M059J (cell line): Measurements from ENCODE around the gene ASF1A. TPM values are rescaled to one million over a fixed set of nuclear protein-coding genes. Genes with fewer than 3 reads are reported as not detected.
"Not testable (repeated sequence)": the region's sequence is repeated elsewhere in the genome, so short reads cannot be mapped to it uniquely, and the experiment has no call there.

Source experiments
- DNase-seq: peaks from one replicate; pipeline ENCODE4 v3.0.0-alpha.2; 2012; ENCODE audit warnings: low read depth
- total RNA-seq: library from RNA; depleted of rRNA; stranded (reverse); fragments of >200 nt; shearing (Covaris generic); gene quantifications from 2 replicates; pipeline ENCODE4 v1.2.3, GENCODE V29; 2014; rRNA removed

ASF1A gene
- 16.1 and 24.2 TPM in 2 replicates for total RNA-seq

DNA sequence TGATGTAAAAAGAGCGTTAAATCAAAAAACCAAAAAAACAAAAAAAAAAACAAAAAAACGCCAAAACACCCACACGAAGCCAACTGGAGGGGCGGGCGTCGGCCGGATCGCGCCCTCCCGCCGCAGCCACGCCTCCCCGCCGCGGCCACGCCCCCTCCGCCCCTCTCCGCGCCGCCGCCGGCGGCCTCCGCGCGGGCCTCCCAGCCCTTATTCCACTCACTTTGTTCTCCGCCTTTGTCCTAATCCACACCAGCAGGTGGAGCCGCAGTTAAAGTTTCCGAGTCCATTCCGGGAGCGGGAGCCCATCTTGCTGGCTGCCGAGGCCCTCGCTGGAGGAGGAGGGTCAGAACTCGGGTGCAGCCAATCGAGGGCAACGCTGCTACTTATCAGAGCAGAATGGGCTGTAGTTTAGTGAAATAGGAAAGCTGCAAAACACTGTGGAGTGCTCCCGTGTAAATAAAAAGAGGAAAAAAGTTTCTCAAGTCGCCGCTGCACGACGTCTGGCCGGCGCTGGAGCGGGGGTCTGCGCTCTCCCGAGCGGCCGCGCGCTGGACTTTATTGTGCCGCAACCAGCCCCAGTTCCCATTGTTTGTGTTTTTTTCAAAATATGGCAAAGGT lies at the start of gene ASF1A:
Gene ASF1A (plus strand): TSS at position 346 of the 618 bp plus-strand sequence. CDS start 262 bp downstream, at position 608.
- DNase-seq: peak; percentile 96

DNA sequence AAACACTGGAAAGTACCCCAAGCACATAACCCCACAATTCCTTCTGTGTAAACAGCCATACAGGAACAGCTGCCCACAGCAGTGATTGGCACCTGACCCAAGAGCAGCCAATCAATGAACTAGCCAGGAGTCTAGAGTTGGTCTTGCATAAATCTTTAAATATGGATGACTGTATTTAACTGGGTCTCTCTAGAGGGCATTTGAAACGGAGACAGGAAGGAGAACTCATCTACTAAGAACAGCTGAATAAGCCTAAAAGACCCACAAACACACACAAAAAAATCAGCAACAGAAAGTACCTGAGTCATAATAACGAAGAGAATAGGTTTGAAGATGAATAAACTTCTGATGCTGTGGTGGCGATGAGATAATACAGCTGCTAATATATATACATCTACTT lies 49.0 kb upstream of the ASF1A start:
- no peak for DNase-seq

DNA sequence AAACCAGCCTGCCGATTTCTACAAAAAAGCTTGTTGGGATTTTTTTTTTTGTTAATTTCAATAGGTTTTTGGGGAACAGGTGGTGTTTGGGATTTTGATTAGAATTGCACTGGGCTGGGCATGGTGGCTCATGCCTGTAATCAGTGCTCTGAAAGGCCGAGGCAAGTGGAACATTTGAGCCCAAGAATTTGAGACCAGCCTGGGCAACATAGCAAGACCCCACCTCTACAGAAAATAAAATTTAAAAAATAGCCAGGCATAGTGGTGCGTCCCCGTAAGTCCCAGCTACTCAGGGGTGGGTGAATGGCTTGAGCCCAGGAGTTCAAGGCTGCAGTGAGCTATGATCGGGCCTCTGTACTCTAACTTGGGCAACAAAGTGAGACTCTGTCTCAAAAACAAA lies 40.5 kb upstream of the ASF1A start:
- no peak for DNase-seq

DNA sequence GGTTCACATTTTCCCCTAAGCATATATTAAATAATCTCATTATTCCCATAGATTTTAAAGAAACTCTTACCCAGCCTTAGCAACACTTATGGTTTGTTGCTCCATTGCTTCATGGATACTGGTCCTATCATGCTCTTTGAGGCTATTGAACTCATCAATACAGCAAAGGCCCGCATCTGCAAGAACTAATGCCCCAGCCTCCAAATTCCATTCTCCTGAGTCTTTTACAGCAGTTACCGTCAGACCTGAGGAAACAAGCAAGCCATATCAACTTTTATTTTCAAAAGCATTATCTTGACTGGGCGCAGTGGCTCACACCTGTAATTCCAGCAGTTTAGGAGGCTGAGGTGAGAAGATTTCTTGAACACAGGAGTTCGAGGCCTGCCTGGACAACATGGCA lies 37.7 kb upstream of the ASF1A start:
- no peak for DNase-seq

DNA sequence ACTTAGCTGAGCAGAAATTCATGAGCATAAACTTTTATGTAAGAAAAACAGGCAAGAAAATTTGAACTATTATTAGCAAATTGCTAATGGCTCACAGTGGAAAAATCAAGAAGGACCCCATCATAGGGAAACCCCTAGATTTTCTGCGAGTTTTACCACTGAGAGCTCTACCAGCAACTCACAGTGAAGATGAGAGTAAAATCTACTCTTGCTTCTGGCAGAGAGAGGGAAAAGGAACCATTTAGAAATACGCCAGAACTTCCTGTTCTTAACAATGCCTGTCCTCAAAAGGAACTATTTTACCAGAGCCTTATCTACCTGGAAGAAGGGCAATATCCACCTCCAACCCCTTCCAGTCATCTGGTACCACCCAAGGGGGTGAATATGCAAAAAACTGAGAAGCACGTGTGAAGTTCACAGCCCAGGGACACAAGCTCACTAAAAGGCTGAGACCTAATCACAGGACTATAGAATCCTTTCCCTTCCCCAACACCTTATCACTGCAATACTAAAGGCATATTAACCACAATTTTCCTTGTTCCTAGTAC lies 34.4 kb upstream of the ASF1A start:
- DNase-seq: no peak

DNA sequence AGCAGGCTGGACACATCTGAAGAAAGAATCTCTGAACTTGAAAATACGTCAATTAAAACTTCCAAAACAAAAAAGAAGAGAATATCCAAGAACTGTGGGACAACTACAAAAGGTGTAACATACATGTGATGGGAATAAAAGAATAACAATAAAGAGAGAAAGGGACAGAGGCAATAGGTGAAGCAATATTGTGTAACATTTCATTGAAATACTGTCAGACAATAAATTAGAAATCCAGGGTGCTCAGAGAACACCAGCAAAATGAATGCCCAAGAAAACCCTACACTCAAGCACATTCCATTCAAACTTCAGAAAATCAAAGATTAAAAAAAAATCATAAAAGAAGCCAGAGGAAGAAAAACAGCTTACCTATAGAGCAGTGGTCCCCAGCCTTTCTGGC lies 33.6 kb upstream of the ASF1A start:
- no peak for DNase-seq

DNA sequence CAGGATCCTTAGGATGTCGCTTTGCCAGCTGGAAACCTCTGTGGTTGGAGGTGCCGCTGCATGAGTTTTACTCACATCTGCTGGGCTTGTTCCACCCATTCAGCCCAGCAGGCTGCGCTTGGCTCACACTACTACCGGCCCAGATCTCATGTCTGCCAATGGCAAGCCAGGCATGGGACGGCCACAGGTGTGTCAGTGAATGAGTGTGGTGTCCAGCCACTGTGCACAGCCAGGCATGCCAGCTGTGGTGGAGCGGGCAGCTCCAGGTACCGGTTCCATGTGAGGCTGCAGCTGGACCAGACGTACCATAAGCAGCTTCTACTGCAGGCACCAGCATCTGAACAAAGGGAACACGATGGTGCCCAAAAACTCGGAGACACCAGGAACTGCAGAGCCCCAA lies 33.1 kb upstream of the ASF1A start:
- no peak for DNase-seq

DNA sequence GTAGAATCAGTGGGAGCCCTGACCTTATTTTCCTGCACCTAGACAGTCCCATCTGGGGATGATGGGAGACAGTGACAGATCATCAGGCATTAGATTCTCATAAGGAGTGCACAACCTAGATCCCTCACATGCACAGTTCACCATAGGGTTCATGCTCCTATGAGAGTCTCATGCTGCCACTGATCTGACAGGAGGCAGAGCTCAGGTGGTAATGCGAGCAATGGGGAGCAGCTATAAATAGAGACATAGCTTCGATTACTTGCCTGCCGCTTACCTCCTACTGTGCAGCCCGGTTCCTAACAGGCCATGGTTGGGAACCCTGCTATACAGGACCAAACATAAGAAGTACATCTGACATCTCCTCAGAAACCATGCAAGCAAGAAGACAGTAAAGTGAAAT lies 31.5 kb upstream of the ASF1A start:
- no peak for DNase-seq

DNA sequence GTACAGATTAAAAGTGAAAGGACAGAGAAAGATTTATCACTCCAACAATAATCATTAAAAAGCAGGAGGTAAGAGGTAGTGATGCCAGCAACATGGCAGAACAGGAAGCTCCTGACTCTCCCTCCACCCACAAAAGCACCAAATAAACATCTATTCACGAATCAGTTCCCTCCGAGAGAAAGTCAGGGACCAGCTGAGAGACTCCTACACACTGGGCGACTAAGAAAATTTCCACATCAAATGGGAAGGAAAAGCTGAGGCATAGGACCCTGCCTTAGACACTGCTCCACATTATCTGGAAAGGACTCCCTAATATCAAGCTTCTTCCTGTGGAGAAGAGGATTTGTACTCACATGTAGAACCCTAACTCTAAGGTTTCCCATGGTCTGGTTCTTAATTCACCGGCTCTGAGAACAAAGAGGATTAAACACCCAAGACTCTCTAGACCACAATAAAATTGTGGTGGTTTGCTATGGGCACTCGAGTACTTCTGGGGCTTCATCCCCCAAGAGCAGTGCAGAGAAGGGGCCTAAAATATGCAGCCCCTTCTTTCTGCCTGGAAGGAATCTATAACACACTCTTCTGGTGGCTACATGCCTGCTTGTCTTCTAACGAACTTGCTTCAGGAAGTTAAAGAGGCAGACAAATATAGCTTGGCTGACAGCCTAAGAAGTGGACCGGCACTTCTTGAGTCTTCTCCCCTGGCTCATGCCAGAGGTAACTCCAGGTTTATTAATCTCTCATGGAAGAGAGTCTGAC lies 29.4 kb upstream of the ASF1A start:
- peak; percentile 0 for DNase-seq

DNA sequence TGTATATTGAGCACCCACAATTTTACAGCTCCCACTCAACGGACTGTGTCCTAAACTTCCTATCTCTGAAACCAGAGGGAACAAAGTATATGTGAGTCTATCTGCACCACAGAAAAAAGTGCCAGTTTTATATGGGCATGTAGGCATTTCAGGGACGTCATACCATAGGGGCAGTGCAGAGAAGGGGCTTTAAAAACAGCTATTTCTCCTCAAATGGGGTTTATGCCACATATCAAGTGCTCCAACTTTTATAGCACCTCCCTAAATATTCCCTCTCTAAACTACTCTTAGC lies 28.9 kb upstream of the ASF1A start:
- DNase-seq: no peak

DNA sequence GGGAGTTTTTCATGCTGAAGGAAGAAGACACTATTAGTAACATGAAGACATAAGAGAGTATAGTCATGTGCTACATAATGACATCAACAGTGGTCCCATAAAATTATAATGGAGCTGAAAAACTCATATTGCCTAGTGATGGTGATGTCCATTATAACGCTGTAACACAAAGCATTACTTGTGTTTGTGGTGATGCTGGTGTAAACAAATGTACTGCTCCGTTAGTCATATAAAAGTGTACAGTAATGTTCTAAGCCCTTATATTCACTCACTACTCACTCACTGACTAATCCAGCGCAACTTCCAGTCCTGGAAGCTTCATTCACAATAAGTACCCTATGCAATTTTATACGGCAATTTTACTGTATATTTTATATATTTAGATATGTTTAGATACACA lies 26.8 kb upstream of the ASF1A start:
- DNase-seq: peak; percentile 19

DNA sequence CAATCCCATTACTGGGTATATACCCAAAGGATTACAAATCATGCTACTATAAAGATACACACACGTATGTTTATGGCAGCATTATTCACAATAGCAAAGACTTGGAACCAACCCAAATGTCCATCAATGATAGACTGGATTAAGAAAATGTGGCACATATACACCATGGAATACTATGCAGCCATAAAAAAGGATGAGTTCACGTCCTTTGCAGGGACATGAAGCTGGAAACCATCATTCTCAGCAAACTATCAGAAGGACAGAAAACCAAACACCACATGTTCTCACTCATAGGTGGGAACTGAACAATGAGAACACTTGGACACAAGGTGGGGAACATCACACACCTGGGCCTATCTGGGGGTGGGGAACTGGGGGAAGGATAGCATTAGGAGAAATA lies 25.1 kb upstream of the ASF1A start:
- not testable (repeated sequence) for DNase-seq

DNA sequence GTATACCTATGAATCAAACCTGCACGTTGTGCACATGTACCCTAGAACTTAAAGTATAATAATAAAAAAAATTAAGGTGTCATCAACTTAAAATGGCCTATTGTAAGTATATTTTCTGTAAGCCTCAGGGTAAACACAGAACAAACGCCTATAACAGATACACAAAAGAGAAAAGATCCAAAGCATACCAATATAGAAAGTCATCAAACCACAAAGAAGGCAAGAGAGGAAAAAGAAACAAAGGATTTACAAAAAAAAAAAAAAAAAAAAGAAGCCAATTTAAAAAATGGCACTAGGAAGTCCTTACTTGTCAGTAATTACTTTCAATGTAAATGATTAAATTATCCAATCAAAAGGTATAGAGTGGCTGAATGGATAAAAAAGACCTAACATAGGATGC lies 24.6 kb upstream of the ASF1A start:
- peak; percentile 75 for DNase-seq

DNA sequence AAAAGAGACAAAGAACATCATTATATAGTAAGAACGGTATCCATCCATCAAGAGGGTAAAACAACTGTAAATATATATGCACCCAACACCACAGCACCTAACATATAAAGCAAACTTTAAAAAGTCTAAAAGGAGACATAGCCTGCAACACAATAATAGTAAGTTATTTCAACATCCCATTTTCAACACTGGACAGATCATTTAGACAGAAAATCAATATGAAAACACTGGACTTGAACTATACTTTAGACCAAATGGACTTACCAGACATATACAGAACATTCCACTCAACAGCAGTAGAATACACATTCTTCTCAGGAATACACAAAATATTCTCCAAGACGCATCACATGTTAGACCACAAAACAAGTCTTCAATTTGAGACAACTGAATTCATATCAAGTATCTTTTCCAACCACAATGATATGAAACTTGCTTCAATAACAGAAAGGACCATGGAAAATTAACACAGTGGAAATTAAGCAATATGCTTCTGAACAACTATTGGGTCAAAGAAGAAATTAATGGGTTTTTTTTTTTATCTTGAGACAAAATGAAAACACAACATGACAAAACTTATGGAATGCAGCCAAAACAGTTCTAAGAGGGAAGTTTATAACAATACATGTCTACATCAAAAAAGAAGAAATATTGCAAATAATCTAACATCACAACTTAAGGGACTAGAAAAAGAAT lies 23.9 kb upstream of the ASF1A start:
- DNase-seq: peak; percentile 17

DNA sequence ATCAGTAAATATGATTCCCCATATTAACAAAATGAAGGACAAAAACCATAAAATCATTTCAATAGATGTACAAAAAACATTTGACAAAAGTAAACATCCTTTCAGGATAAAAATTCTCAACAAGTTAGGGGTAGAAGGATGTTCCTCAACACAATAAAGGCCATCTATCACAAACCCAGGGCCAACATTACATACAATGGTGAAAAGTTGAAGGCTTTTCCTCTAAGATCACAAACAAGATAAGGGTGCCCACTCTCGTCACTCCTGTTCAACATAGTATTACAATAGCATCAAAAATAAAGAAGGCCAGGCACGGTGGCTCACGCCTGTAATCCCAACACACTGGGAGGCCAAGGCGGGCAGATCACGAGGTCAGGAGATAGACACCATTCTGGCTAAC lies 22.6 kb upstream of the ASF1A start:
- no peak for DNase-seq

DNA sequence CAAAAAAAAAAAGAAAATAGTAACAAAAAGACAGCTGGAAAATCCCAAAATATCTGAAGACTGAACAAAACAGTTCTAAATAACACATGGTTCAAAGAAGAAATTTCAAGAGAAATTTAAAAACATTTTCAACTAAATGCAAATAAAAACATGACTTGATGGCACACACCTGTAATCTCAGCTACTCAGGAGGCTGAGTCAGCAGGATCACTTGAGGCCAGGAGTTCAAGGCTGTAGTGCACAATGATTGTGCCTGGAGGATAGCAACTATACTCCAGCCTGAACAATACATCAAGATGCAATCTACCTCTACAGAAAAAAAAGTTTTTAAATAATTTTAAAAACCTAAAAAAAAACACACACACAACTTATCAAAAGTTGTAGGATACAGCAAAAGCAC lies 21.6 kb upstream of the ASF1A start:
- no peak for DNase-seq

DNA sequence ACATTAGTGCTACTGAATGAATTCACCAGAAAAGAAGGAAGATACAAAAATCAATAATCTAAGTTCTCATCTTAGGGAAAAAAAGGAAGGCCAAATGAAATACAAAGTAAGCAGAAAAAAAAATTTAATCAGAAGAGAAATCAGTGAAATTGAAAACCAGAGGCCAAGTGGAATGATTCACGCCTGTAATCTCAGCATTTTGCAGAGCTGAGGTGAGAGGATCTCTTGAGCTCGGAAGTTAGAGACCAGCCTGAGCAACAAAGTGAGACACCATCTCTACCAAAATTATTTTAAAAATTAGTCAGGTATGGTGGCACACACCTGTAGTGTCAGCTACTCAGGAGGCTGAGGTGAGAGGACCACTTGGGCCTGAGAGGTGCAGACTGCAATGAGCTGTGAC lies 21.2 kb upstream of the ASF1A start:
- DNase-seq: no peak

DNA sequence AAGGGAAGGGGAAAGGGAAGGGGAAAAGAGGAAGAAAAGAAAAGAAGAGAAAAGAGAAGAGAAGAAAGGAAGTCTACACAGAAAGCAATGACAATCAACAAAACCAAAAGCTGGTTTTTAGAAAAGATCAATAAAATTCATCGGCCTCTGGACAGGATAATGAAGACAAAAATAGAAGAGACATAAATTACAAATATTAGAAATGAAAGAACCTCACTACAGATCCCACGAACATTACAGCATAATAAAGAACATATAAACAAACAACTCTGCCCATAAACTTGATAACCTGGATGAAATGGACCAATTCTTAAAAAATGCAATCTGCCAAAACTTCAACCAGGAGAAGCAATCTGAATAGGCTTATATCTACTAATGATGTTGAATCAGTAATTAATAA lies 20.7 kb upstream of the ASF1A start:
- DNase-seq: no peak

DNA sequence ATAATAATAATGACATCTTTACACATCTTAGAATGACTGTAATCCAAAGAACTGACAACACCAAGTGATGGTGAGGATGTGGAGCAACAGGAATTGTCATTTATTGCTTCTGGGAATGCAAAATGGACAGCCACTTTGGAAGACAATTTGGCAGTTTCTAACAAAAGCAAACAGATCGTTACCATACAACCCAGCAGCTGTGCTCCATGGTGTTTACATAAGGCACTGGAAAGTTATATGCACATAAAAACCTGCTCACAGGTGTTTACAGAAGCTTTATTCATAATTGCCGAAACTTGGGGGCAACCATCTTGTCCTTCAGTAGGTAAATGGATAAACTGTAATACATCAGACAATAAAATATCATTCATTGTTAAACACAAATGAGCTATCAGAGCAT lies 18.3 kb upstream of the ASF1A start:
- DNase-seq: no peak

DNA sequence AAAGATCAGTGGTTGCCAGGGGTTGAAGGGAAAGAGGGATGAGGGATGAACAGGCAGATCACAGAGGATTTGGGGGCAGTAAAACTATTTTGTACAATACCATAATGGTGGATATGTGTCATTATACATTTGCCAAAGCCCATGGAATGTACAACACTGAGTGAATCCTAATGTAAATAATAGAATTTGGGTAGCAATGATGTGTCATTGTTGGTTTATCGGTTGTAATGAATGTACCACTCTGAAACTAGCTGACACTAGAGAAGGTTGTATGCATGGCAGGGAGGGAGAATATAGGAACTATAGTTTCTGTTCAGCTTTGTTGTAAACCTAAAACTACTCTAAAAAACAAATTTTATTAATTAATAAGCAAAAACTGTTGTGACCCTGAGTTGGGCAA lies 17.8 kb upstream of the ASF1A start:
- DNase-seq: no peak

DNA sequence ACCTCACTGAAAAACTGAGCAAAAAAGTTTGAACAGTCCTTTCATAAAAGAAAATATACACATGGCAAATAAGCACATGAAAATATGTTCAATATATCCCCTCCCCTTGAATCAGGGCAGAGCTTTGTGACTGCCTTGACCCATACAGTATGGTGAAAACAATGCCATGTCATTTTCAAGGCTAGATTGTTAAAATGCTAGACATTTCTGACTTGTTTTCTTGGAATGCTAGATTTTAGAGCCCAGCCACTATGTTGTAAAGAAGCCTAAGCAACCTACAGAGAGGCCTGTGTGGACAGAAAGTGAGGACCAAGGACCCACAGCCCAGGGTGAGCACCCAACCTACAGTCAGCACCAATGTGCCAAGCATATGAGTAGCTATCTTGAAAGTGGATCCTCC lies 17.1 kb upstream of the ASF1A start:
- DNase-seq: no peak

DNA sequence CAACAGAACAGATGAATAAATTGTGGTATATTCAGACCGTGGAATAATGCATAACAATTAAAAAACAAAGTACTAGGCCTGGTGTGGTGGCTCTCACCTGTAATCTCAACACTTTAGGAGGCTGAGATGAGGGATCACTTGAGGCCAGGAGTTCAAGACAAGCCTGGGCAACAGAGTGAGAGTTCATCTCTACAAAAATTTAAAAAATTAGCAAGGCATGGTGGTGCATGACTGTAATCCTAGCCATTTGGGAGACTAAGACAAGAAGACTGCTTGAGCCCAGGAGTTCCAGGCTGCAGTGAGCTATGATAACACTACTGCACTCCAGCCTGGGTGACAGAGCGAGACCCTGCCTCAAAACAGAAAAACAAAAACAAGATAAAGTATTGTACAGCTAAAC lies 16.1 kb upstream of the ASF1A start:
- no peak for DNase-seq
